Measurements from ENCODE around the gene FCGR3A.

FCGR3A gene

DNA sequence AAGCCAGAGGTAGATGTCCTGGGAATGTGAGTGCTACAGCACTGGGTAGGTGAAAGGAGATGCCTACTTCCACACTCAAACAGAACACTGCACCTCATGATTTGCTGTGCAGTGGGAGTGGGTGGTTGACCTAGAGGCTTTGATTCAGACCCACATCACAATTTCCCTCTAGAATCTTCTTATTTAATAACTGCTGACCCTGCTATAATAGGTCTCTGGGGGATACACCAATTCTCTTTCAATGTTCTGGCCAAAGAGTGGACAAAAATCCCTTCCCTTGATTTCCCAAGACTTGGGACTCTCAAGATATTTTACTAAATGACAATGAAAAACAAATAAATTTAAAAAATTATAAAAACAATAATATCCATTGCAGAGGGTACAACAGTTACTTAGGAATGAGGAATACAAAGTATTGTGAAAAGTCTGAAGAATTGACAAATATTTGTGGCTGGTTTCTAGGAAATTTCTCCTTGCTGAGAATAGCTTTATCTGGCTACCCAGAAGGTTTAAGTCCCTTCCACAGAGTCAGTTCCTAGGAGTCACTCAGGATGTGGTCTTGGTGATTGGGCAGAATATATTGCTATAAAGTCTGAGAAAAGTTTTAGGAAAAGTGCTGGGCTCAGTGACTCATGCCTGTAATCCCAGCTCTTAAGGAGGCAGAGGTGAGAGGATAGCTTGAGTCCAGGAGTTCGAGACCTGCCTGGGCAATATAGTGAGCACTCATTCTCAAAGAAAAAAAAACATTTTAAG, 46.8 kb downstream of the FCGR3A start:
- no peak for DNase-seq (ENCODE audit: low read depth in 2 of 2)

DNA sequence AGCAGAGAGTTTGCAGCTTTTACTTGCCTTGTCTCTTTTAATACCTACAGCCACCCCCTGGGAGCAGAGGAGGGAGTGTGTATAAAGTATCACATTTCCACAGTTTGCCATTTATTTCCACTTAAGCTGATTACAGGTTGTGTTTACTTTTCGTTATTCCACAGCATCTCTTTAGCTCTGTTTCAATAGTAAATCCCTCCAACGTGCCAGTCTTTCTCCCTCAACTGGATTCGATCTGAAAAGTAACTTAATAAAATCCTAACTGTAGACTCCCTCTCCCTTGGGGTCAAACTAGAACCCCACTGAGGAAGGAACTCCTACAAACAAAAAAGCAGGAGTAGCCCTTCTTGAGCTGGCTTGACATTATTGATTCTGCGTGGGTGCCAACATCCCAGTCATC, 47.4 kb downstream of the FCGR3A start:
- no peak for DNase-seq (ENCODE audit: low read depth in 2 of 2)

DNA sequence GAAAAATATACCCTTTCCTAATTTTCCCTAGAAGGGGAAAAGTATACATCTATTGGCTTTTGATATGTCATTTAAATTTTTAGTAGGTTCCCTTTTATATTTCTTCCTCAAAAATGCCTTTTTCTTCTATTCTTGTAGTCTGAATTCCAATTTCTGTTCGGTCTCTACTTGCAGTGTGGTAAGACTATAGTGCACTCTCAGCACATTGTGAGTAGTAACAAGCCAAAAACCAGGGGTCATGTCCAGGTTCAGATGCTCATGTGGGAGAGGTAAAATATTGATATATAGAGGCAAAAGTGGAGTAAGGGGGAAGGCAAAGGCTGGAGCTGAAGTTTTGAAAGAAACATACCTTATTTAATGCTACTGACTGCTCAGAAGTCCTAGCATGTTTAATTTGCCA, 48.4 kb downstream of the FCGR3A start:
- DNase-seq (ENCODE audit: low read depth in 2 of 2): no peak

DNA sequence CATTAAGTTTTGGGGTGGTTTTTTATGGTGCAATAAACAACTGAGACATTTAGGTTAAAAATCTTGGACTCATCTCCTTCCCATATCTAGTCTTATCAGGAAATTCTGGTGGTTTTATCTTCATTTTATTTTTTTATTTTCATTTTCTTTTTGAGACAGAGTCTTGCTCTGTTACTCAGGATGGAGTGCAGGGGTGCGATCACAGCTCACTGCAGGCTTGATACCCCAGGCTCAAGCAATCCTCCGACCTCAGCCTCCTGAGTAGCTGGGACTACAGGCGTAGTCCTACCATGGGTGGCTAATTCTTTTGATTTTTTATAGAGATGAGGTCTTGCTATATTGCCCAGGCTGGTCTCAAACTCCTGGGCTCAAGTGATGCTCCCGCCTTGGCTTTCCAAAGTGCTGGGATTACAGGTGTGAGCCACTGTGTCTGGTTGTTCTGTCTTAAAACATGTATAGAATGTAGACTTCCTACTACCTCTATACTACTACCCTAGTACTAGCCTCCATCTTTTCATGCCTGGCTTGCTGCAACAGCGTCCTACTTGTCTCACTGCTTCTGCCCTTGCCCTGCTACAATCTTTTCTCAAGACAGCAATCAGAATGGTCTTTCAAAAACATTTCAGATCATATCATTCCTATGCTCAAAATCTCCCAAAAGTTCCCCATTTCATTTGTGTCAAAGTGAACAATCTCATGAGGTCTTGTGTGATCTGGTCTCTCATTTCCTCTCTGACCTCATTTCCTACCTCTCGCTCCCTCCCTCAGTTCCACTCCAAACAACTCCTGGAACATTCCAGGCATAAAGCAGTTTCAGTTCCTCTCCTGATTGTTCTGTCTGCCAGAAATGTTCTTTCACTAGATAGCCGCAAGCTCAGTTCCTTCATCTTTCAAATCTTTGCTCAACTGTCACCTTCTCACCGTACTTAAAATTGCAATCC, 50.2 kb downstream of the FCGR3A start:
- no peak for DNase-seq (ENCODE audit: low read depth in 2 of 2)

DNA sequence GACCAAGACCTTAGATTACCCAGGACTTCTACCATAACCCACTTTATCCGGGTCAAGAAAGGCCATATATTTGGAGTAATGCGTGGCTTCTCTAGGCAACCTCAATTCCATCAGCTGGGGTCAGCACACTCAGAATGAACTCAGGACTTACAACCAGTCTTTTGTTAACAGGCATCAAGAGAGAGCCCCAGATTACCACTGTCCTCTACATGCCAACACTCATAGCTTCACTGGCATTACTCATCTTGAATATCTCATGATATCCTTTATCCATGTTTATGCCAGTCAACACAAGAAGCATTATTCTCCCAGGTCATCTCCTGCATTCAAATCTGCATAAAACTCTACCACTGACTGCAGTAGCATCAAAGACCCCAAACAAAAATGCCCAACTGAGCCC, 51.0 kb downstream of the FCGR3A start:
- DNase-seq (ENCODE audit: low read depth in 2 of 2): no peak

DNA sequence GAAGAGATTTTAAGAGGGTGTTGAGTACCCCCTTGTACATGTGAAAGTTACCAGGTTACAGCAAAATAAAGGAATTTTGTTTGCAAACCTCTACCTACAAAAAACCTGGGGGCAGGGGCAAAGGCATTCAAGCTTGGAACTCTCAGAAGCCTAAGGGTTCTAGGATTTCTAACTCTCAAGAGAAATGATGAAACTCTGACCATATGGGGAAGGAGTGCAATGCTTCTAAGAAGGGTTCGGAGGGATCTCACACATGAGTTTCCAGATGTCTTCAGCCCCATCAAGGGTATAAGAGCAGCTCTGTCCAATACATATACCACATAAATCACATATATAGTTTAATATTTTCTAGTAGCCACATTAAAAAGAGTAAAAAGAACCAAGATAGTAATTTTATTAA, 51.7 kb downstream of the FCGR3A start:
- no peak for DNase-seq (ENCODE audit: low read depth in 2 of 2)

DNA sequence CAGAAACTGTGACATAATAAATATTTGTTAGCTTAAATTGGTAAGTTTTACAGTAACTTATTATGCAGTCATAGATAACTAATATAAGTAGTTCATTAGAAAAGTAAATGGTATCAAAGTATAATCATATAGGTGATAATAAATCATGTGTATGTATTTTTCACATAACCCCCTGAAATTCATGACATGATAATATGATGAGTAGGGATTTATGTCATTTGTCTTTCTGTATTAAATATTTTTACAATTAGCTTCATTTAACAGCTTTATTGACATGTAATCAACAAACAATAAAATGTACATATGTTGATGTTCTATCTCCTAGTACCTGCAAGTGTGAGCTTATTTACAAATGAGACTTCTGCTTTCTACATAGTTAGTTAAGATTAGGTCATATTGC, 54.1 kb downstream of the FCGR3A start:
- DNase-seq (ENCODE audit: low read depth in 2 of 2): no peak

DNA sequence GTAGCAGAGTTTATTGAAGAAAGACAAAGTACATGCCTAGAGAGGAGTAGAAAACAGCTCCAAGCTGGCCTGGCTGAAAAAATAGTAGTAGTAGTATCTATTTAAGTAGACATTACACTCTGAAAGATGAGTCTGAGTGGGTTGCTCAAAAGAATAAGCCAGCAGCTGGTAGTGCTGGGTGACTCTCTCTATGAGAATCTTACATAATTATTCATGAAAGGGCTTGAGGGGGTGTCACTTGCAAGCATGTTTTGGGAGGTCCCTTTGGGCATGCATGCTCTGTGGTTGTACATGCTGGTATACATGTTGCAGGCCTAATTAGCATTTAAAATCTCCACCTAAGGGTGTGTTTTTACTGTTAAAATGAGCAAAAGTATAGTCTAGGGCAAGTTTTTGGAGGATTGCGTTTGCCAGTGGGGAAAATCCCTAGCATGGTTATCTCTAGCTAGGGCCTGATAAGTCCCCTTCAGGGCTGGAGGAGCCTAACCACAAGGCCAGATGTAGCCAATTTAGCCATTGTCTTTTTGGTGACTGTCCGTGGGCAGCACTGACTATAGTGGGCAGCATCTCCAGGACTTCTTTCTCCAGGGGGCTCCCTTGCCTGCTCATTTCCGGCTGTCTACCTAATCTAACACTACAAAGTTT, 55.4 kb downstream of the FCGR3A start:
- no peak for DNase-seq (ENCODE audit: low read depth in 2 of 2)

DNA sequence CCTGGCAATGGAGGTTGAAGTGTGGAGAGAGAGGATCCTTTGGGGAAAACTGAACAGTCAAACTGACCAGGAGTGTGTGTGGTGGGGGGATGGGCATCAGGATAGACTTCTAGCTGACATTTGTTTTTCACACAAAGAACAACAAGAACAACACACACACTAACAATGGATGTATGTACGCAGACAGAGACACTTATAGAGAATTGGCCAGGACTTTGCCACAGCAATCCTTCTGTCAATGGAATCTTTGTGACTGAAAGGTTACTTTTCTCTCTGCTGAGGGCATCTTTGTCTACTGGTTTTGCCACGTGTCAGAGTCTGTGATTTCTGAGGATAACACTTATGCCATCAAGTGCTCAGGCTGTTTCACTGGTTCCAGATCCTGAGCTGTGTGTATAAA, 56.8 kb downstream of the FCGR3A start:
- no peak for DNase-seq (ENCODE audit: low read depth in 2 of 2)

Measured in stimulated activated CD4-positive, alpha-beta T cell treated with anti-CD3 and anti-CD28 coated beads, Interleukin-15, amount 100 ng/mL, for 48 hours (primary cell).